K562 (cell line): ENCODE results near the gene ZNF565. TPM values are rescaled to one million over a fixed set of nuclear protein-coding genes. Genes with fewer than 3 reads are reported as not detected.
A peak's percentile ranks its signal among the peaks of the same experiment; 100 is the strongest.

Source experiments
- ATAC-seq: fragments of 200-7000 bp; cut with Tn5 transposase; 3 replicates; pipeline ENCODE4 v1.9.1; 2020; ENCODE audit warnings: moderate library complexity
- BruUV-seq: library from RNA; stranded (reverse); fragments of 400-500 nt; replicated peaks from 2 replicates; lab custom pipeline; 2021; lab: Mats Ljungman, UMichigan
- CTCF ChIA-PET: fragments of 300-600 bp; formaldehyde crosslinking; extraction: SDS; loops from one replicate; lab custom pipeline; 2021; ENCODE audit warnings: low intra/inter-chr PET ratio; lab: Yijun Ruan, JAX
- POLR2A ChIA-PET: fragments of 300-600, 350-650 bp; sonication (Branson Sonifier 250); formaldehyde crosslinking; extraction: SDS; loops from one replicate; lab custom pipeline; 2021; ENCODE audit warnings: antibody characterized with exemption, inconsistent platforms; lab: Yijun Ruan, JAX
- DNase-seq, 4 experiments: peaks; one replicate each; pipeline versions ENCODE4 v3.0.0 to v3.0.0-alpha.2; 2011 to 2018; ENCODE audit warnings: low spot score in 3 of 4, mixed read lengths in 3 of 4; ENCODE audit errors: extremely low read depth in 1 of 4
- FAIRE-seq: peaks from 2 replicates; lab custom pipeline; 2011; peaks lifted over from hg19 to GRCh38; lab: Jason Lieb, UNC
- H2AFZ ChIP-seq: 2 replicates; pipeline ENCODE4 v1.6.0; 2011; ENCODE audit warnings: low read depth, low read length, control low read depth, inconsistent platforms
- H3K27ac ChIP-seq: fragments of 200-600 bp; 3 replicates; pipeline ENCODE4 v1.8.0; 2011; ENCODE audit warnings: low read depth, mild to moderate bottlenecking, control low read depth, inconsistent platforms, low read length, moderate library complexity, mixed read lengths; ENCODE audit errors: extremely low read depth
- H3K27me3 ChIP-seq, 2 experiments: fragments of 300-600 bp in 1 of 2; 2 replicates in 1 of 2; 3 replicates in 1 of 2; pipeline versions ENCODE4 v1.6.0 to v1.8.0; 2011; ENCODE audit warnings: inconsistent platforms in 2 of 2, low read length in 2 of 2, mild to moderate bottlenecking in 1 of 2, mixed read lengths in 1 of 2, moderate library complexity in 1 of 2; ENCODE audit not compliant: control insufficient read depth in 2 of 2, insufficient read depth in 2 of 2
- H3K36me3 ChIP-seq: fragments of 300-600 bp; 3 replicates; pipeline ENCODE4 v1.8.0; 2011; ENCODE audit warnings: mild to moderate bottlenecking, low read length, inconsistent platforms; ENCODE audit not compliant: control insufficient read depth, insufficient read depth
- H3K4me1 ChIP-seq, 2 experiments: fragments of 200-600 bp in 1 of 2; replicated peaks in 1 of 2; 2 replicates in 1 of 2; 3 replicates in 1 of 2; pipeline versions ENCODE4 v1.5.1 to v1.8.0; 2011; ENCODE audit warnings: inconsistent platforms in 2 of 2, low read length in 2 of 2, mild to moderate bottlenecking in 1 of 2, mixed read lengths in 1 of 2, moderate library complexity in 1 of 2; ENCODE audit not compliant: control insufficient read depth in 2 of 2, insufficient read depth in 2 of 2
- H3K4me2 ChIP-seq: 2 replicates; pipeline ENCODE4 v1.6.1; 2011; ENCODE audit warnings: low read length, control low read depth, inconsistent platforms, mixed read lengths; ENCODE audit not compliant: insufficient read depth
- H3K4me3 ChIP-seq: fragments of 200-600 bp; sonication (generic), shearing (Covaris generic); 2 replicates; pipeline ENCODE4 v1.5.1; 2016; ENCODE audit warnings: control low read depth, inconsistent platforms
- H3K79me2 ChIP-seq: fragments of 200-600 bp; 3 replicates; pipeline ENCODE4 v1.8.0; 2011; ENCODE audit warnings: low read length, inconsistent platforms; ENCODE audit not compliant: control insufficient read depth, insufficient read depth
- H3K9ac ChIP-seq, 2 experiments: 2 replicates each; pipeline versions ENCODE4 v1.6.0 to v1.6.1; 2011; ENCODE audit warnings: low read depth in 2 of 2, low read length in 2 of 2, control low read depth in 1 of 2, inconsistent platforms in 1 of 2, mild to moderate bottlenecking in 1 of 2, mixed read lengths in 1 of 2; ENCODE audit not compliant: insufficient read depth in 1 of 2
- H3K9me1 ChIP-seq: one replicate; pipeline ENCODE4 v1.6.0; 2011; ENCODE audit warnings: inconsistent platforms, mild to moderate bottlenecking, low read length, moderate library complexity; ENCODE audit not compliant: control insufficient read depth, insufficient read depth
- H3K9me3 ChIP-seq: replicated peaks from 2 replicates; pipeline ENCODE4 v1.5.1; 2011; ENCODE audit warnings: low read depth, low read length, inconsistent platforms; ENCODE audit not compliant: control insufficient read depth, insufficient read depth
- H4K20me1 ChIP-seq: replicated peaks from 2 replicates; pipeline ENCODE4 v1.6.1; 2011; ENCODE audit warnings: low read length, inconsistent platforms, mixed read lengths; ENCODE audit not compliant: control insufficient read depth, insufficient read depth
- CEBPG ChIP-seq, 3 experiments: fragments of 200-800 bp in 1 of 3; sonication (Bioruptor generic) in 1 of 3; sonication (generic) in 1 of 3; formaldehyde crosslinking in 1 of 3; IDR thresholded peaks in 2 of 3; conservative IDR thresholded peaks in 1 of 3; 2 replicates each; pipeline versions ENCODE4 v1.6.1 to v1.8.0; 2016 to 2022; ENCODE audit warnings: missing compliant biosample characterization in 2 of 3, missing genetic modification characterization in 2 of 3, mild to moderate bottlenecking in 1 of 3, missing genetic modification reagents in 1 of 3
- JUN ChIP-seq, 2 experiments: sonication (generic) in 1 of 2; formaldehyde crosslinking in 1 of 2; IDR thresholded peaks; 2 replicates each; pipeline versions ENCODE4 v1.6.1 to v1.8.0; 2012 to 2022; ENCODE audit warnings: borderline replicate concordance in 2 of 2, mild to moderate bottlenecking in 2 of 2, improper control_type of control experiment in 1 of 2, low read depth in 1 of 2, low read length in 1 of 2, missing genetic modification reagents in 1 of 2
- JUNB ChIP-seq: fragments of 450-650 bp; formaldehyde crosslinking; conservative IDR thresholded peaks from 2 replicates; pipeline ENCODE4 v1.4.0; 2020; ENCODE audit warnings: mild to moderate bottlenecking
- KDM4B ChIP-seq, 2 experiments: fragments of 450-650 bp in 1 of 2; sonication (generic) in 1 of 2; IDR thresholded peaks; 2 replicates each; pipeline ENCODE4 v1.6.1; 2016 to 2017; ENCODE audit warnings: borderline replicate concordance in 2 of 2, antibody characterized with exemption in 1 of 2, low read depth in 1 of 2, mild to moderate bottlenecking in 1 of 2
- NFE2L1 ChIP-seq: fragments of 450-650 bp; IDR thresholded peaks from 2 replicates; pipeline ENCODE4 v1.6.1; 2016; ENCODE audit warnings: missing genetic modification characterization, low read depth, mild to moderate bottlenecking, missing compliant biosample characterization, moderate library complexity, borderline replicate concordance
- NFIC ChIP-seq: fragments of 450-650 bp; IDR thresholded peaks from 2 replicates; pipeline ENCODE4 v1.6.1; 2017; ENCODE audit warnings: mild to moderate bottlenecking, inconsistent platforms
- ZNF408 ChIP-seq: fragments of 250-450 bp; sonication (Bioruptor Pico); IDR thresholded peaks from 2 replicates; pipeline ENCODE4 v1.4.0; 2020; ENCODE audit warnings: low read depth, mild to moderate bottlenecking, moderate library complexity
- WGBS: fragments of 100-300 bp; shearing (Covaris generic); methylation state at CpG from one replicate; pipeline ENCODE4 v1.1.6; 2016; ENCODE audit warnings: low coverage, mixed read lengths; ENCODE audit not compliant: insufficient coverage; ENCODE audit errors: missing lambda C conversion rate; 5-methylcytosine and 5-hydroxymethylcytosine counted together
- in situ Hi-C: fragments of 300-500 bp; cut with MboI; formaldehyde crosslinking; loops from 4 replicates; pipeline ENCODE4 v1.15.0; 2018; ENCODE audit warnings: inconsistent platforms, mixed read lengths
- intact Hi-C: fragments of 100-400 bp; cut with micrococcal nuclease; formaldehyde crosslinking; loops from 2 replicates; pipeline ENCODE4 v1.14.2; 2022
- polyA plus RNA-seq, 8 experiments: library from polyadenylated mRNA; depleted of rRNA in 4 of 8; stranded (reverse) in 5 of 8; unstranded in 3 of 8; fragments of >200 nt; fragmentation: Nextera tagmentation in 2 of 8; fragmentation: Illumina TruSeq in 1 of 8; extraction: Ambion mirVana in 2 of 8; extraction: Trizol in 1 of 8; gene quantifications; 2 replicates each; pipeline versions ENCODE4 v1.2.1 to v1.2.3, GENCODE V29; 2011 to 2014; ENCODE audit warnings: inconsistent platforms in 1 of 8, missing spikeins in 1 of 8
- total RNA-seq, 7 experiments: library from RNA; depleted of rRNA in 6 of 7; stranded (reverse); fragments of >200 nt in 6 of 7; fragmentation: Illumina TruSeq in 2 of 7; extraction: Trizol in 2 of 7; gene quantifications; 2 replicates each; pipeline versions ENCODE4 v1.2.1 to v1.2.3, GENCODE V29; 2011 to 2021; ENCODE audit warnings: low replicate concordance in 1 of 7
- TF ChIP-seq, protein P1 (sequence below): IDR thresholded peaks from 2 replicates; pipeline ENCODE4 v1.6.1; 2014; ENCODE audit warnings: antibody characterized with exemption
- TF ChIP-seq, protein P2 (sequence below): fragments of 250-450 bp; sonication (Bioruptor Pico); IDR thresholded peaks from 2 replicates; pipeline ENCODE4 v1.5.0; 2022; ENCODE audit warnings: mild to moderate bottlenecking

ZNF565 gene
- total and polyA plus RNA-seq, 9 of the 15 experiments (the other 6 are each of a cell fraction or from before 2014, with no cell fraction given): 1.3 to 3.2 (median 2.6) TPM

DNA sequence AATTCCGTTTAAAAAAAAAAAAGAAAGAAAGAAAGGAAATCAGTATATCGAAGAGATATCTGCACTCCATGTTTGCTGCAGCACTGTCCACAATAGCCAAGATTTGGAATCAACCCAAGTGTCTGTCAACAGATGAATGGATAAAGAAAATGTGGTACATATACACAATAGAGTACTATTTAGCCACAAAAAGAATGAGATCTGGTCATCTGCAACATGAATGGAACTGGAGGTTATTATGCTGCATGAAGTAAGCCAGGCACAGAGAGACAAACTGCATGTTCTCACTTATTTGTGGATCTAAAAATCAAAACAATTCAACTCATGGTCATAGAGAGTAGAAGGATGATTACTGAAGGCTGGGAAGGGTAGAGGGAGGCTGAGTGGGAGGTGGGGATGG, 16.3 kb downstream of the ZNF565 start:
- H4K20me1 ChIP-seq: no peaks in the 10 kb centered on the region
- 50% methylated on average over 1 of the region's 2 CpGs for WGBS
- no peak for ATAC-seq
- H3K27me3 ChIP-seq: no peaks in the 10 kb centered on the region
- H3K36me3 ChIP-seq: no peaks in the 10 kb centered on the region
- CTCF ChIA-PET: no interaction called here
- no peaks in the 10 kb centered on the region for H3K79me2 ChIP-seq
- H3K4me2 ChIP-seq: no peak overlapping the region
- intact Hi-C loops (no loop called here), in situ Hi-C loops (no loop called here)
- no peak overlapping the region for H3K9ac ChIP-seq
- FAIRE-seq: no peak
- DNase-seq: no peak
- no peak for TF ChIP-seq JUN (IDR thresholded peaks at IDR 0.05; ENCODE audit: borderline replicate concordance, low read depth, low read length)
- no peak for TF ChIP-seq JUN (CRISPR knock-in tag; IDR thresholded peaks at IDR 0.05; ENCODE audit: borderline replicate concordance)
- TF ChIP-seq NFIC: 0 out of 2 replicates have a peak, but pooled peaks have one; percentile 32
- TF ChIP-seq NFE2L1: no peak
- H3K9me1 ChIP-seq: no peaks in the 10 kb centered on the region
- H3K4me1 ChIP-seq: no peaks in the 10 kb centered on the region
- BruUV-seq: no TSS peak
- no peak overlapping the region for H3K27ac ChIP-seq
- no peak overlapping the region for H2AFZ ChIP-seq
- H3K4me3 ChIP-seq: no peak overlapping the region
- H3K9me3 ChIP-seq: no peaks in the 10 kb centered on the region
- POLR2A ChIA-PET: no interaction called here

DNA sequence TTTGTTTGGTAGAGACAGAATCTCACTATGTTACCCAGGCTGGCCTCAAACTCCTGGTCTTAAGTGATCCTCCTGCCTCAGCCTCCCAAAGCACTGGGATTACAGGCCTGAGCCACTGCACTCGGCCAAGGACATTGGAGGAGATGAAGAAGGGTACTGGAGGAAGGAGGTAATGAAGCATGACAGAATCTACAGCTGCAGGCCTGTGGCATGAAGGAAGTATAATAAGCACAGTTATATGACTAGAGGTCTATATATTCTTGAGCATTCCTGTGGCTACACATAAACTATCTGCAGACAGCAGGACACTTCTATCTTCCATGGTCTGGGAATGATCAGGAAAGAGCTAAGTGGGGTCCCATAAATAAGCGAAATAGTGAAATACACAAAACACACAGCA, 18.2 kb downstream of the ZNF565 start:
- ChIA-PET CTCF (no interaction called here), POLR2A (interaction anchor here (0.6 to 1.1 kb wide), 2 partner anchors 12 to 15 kb away, joined by 3 to 4 read pairs; no protein-coding TSS in a partner anchor)
- no peak for ATAC-seq
- TF ChIP-seq JUNB (CRISPR knock-in tag): no peak
- TF ChIP-seq, protein P1, sequence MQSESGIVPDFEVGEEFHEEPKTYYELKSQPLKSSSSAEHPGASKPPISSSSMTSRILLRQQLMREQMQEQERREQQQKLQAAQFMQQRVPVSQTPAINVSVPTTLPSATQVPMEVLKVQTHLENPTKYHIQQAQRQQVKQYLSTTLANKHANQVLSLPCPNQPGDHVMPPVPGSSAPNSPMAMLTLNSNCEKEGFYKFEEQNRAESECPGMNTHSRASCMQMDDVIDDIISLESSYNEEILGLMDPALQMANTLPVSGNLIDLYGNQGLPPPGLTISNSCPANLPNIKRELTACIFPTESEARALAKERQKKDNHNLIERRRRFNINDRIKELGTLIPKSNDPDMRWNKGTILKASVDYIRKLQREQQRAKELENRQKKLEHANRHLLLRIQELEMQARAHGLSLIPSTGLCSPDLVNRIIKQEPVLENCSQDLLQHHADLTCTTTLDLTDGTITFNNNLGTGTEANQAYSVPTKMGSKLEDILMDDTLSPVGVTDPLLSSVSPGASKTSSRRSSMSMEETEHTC: no peak
- TF ChIP-seq KDM4B (IDR thresholded peaks at IDR 0.05; ENCODE audit: borderline replicate concordance in 2 of 2, low read depth in 1 of 2): no peak
- TF ChIP-seq ZNF408 (CRISPR knock-in tag): no peak
- TF ChIP-seq CEBPG (CRISPR knock-in tag; IDR thresholded peaks at IDR 0.05): no peak
- no peak for TF ChIP-seq CEBPG (tag; conservative IDR thresholded peaks at IDR 0.05 in 1 of 2, IDR thresholded peaks at IDR 0.05 in 1 of 2)
- TF ChIP-seq, protein P2, sequence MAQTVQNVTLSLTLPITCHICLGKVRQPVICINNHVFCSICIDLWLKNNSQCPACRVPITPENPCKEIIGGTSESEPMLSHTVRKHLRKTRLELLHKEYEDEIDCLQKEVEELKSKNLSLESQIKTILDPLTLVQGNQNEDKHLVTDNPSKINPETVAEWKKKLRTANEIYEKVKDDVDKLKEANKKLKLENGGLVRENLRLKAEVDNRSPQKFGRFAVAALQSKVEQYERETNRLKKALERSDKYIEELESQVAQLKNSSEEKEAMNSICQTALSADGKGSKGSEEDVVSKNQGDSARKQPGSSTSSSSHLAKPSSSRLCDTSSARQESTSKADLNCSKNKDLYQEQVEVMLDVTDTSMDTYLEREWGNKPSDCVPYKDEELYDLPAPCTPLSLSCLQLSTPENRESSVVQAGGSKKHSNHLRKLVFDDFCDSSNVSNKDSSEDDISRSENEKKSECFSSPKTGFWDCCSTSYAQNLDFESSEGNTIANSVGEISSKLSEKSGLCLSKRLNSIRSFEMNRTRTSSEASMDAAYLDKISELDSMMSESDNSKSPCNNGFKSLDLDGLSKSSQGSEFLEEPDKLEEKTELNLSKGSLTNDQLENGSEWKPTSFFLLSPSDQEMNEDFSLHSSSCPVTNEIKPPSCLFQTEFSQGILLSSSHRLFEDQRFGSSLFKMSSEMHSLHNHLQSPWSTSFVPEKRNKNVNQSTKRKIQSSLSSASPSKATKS (CRISPR knock-in tag): no peak

More for the DNA sequence above, 18.2 kb downstream of the ZNF565 start:
- Histone ChIP-seq H4K20me1 (no peaks in the 10 kb centered on the region), H3K4me3 (no peak overlapping the region), H3K4me1 (no peaks in the 10 kb centered on the region), H2AFZ (no peak overlapping the region), H3K27me3 (no peaks in the 10 kb centered on the region), H3K9ac (no peak overlapping the region), H3K9me1 (no peaks in the 10 kb centered on the region), H3K4me2 (no peak overlapping the region), H3K36me3 (no peaks in the 10 kb centered on the region), H3K79me2 (no peaks in the 10 kb centered on the region), H3K9me3 (no peaks in the 10 kb centered on the region), H3K27ac (no peak overlapping the region)
- in situ Hi-C loops (no loop called here), intact Hi-C loops (no loop called here)
- FAIRE-seq: no peak
- no peak for DNase-seq
- 37% methylated on average over 2 of the region's 2 CpGs for whole genome bisulfite sequencing
- BruUV-seq: no TSS peak
